Gastrocnemius medialis (tissue), 4 donors: ENCODE results near the gene PPP1R37.

Source experiments
- POLR2A ChIP-seq, 2 donors: fragments of 450-650 bp; IDR thresholded peaks; one replicate each; pipeline ENCODE4 v1.6.1; 2017; ENCODE audit warnings: antibody characterized with exemption in 2 of 2, mild to moderate bottlenecking in 2 of 2, moderate library complexity in 2 of 2
- TF ChIP-seq, protein P1 (sequence below), 5 experiments: fragments of 450-650 bp in 3 of 5; fragments of 200-600 bp in 2 of 5; sonication (generic) in 2 of 5; IDR thresholded peaks in 4 of 5; conservative IDR thresholded peaks in 1 of 5; 1 replicate in 4 of 5; 2 replicates in 1 of 5; pipeline ENCODE4 v1.5.1; 2016 to 2019; ENCODE audit warnings: antibody characterized with exemption in 5 of 5, mild to moderate bottlenecking in 3 of 5, moderate library complexity in 3 of 5

DNA sequence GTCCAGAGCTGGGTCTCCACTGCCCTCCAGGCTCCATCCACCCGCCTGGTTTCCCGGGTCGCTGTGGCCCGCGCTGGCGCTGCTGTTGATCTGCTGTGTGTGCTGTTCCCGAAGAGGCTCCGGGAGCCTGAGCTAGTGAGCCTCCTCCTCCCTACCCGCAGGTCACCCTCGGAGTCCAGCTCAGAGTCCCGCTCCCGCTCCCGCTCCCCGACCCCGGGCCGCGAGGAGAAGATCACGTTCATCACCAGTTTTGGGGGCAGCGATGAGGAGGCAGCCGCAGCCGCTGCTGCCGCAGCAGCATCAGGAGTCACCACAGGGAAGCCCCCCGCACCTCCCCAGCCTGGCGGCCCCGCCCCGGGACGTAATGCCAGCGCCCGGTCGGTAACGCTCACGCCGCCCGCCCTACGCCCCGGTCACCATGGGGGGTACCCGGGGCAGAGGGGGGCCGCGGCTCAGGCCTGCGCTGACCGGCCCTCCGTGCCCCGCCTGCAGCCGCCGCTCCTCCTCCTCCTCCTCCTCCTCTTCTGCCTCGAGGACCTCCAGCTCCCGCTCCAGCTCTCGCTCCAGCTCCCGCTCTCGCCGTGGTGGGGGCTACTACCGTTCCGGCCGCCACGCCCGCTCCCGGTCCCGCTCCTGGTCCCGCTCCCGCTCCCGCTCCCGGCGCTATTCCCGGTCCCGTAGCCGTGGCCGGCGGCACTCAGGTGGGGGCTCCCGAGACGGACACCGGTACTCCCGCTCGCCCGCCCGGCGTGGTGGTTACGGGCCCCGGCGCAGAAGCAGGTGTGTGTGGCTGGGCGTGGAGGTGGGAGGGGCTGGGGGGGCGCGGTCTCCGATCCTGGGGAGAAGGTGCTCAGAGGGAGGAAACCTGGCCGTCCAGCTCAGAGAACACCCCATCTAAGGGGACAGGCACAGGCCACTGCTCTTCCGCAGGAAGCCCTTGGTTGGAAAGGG lies 28.9 kb upstream of the PPP1R37 start:
- TF ChIP-seq, protein P1, sequence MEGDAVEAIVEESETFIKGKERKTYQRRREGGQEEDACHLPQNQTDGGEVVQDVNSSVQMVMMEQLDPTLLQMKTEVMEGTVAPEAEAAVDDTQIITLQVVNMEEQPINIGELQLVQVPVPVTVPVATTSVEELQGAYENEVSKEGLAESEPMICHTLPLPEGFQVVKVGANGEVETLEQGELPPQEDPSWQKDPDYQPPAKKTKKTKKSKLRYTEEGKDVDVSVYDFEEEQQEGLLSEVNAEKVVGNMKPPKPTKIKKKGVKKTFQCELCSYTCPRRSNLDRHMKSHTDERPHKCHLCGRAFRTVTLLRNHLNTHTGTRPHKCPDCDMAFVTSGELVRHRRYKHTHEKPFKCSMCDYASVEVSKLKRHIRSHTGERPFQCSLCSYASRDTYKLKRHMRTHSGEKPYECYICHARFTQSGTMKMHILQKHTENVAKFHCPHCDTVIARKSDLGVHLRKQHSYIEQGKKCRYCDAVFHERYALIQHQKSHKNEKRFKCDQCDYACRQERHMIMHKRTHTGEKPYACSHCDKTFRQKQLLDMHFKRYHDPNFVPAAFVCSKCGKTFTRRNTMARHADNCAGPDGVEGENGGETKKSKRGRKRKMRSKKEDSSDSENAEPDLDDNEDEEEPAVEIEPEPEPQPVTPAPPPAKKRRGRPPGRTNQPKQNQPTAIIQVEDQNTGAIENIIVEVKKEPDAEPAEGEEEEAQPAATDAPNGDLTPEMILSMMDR (IDR thresholded peaks at IDR 0.05 in 4 of 5, conservative IDR thresholded peaks at IDR 0.05 in 1 of 5): no peak
- TF ChIP-seq POLR2A (IDR thresholded peaks at IDR 0.05): no peak
